Ectodermal cell (in vitro differentiated cells): ENCODE results near the gene CDK17.
"Not testable (repeated sequence)": the region's sequence is repeated elsewhere in the genome, so short reads cannot be mapped to it uniquely, and the experiment has no call there.

Source experiments
- H3K27ac ChIP-seq: 2 replicates; pipeline ENCODE4 v1.7.0; 2013; ENCODE audit warnings: mild to moderate bottlenecking, low read depth, low read length; ENCODE audit not compliant: insufficient read depth, poor library complexity, severe bottlenecking
- H3K27me3 ChIP-seq: 2 replicates; pipeline ENCODE4 v1.7.0; 2013; ENCODE audit warnings: mild to moderate bottlenecking, low read length; ENCODE audit not compliant: insufficient read depth, control insufficient read depth, poor library complexity, severe bottlenecking
- H3K36me3 ChIP-seq: one replicate; pipeline ENCODE4 v1.7.0; 2013; ENCODE audit warnings: low read length; ENCODE audit not compliant: control insufficient read depth, insufficient read depth
- H3K4me1 ChIP-seq: one replicate; pipeline ENCODE4 v1.7.0; 2013; ENCODE audit warnings: low read length; ENCODE audit not compliant: control insufficient read depth, insufficient read depth
- H3K4me3 ChIP-seq: 2 replicates; pipeline ENCODE4 v1.7.0; 2013; ENCODE audit warnings: low read depth, low read length, control low read depth; ENCODE audit not compliant: insufficient read depth
- H3K9me3 ChIP-seq: 2 replicates; pipeline ENCODE4 v1.7.0; 2013; ENCODE audit warnings: mild to moderate bottlenecking, low read length, moderate library complexity; ENCODE audit not compliant: control insufficient read depth
- WGBS, 2 experiments: methylation state at CpG; one replicate each; pipeline ENCODE4 v1.1.7; 2013; ENCODE audit warnings: missing lambda C conversion rate in 2 of 2; 5-methylcytosine and 5-hydroxymethylcytosine counted together

Gene CDK17

GRCh38 chr12:96339666-96340065, 60.6 kb downstream of the CDK17 start:
- peaks cover 10% of the 10 kb centered on the region for H3K9me3 ChIP-seq
- H3K27me3 ChIP-seq, H3K4me1 ChIP-seq, H3K36me3 ChIP-seq, H3K27ac ChIP-seq, H3K4me3 ChIP-seq: not testable (repeated sequence)
- WGBS, 2 experiments = 75 to 92% methylated on average over 5 of the region's 5 CpGs

- H3K27ac ChIP-seq = no peak overlapping the region
- peaks cover 10% of the 10 kb centered on the region for H3K9me3 ChIP-seq
- H3K4me3 ChIP-seq = no peak overlapping the region
- 93 to 98% methylated on average over 2 to 3 of the region's 3 CpGs for WGBS, 2 experiments
- H3K4me1 ChIP-seq = no peaks in the 10 kb centered on the region
- no peaks in the 10 kb centered on the region for H3K27me3 ChIP-seq
- H3K36me3 ChIP-seq = no peaks in the 10 kb centered on the region
Observed at GRCh38 chr12:96338852-96339471, 61.3 kb downstream of the CDK17 start.

DNA sequence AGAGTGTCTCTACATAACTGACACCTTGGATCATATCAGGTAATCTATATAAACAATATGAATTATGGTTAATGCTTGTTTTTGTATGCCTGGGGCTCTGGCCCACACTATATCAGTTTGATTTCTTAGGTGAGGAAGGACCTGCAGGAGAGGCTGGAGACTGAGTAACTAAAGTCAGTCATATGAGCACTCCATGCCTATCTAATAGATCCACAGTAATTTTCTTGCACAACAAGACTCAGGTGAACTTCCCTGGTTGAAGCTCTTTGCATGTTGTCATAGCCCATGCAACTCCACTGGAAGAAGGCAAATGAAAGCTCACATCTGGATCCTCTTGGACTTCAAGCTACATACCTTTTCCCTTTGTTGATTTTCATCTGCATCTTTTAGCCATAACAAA, 62.3 kb downstream of the CDK17 start:
- no peaks in the 10 kb centered on the region for H3K27me3 ChIP-seq
- H3K4me3 ChIP-seq = no peak overlapping the region
- peaks cover 8% of the 10 kb centered on the region for H3K9me3 ChIP-seq
- H3K27ac ChIP-seq = no peak overlapping the region
- H3K36me3 ChIP-seq = no peaks in the 10 kb centered on the region
- no peaks in the 10 kb centered on the region for H3K4me1 ChIP-seq

DNA sequence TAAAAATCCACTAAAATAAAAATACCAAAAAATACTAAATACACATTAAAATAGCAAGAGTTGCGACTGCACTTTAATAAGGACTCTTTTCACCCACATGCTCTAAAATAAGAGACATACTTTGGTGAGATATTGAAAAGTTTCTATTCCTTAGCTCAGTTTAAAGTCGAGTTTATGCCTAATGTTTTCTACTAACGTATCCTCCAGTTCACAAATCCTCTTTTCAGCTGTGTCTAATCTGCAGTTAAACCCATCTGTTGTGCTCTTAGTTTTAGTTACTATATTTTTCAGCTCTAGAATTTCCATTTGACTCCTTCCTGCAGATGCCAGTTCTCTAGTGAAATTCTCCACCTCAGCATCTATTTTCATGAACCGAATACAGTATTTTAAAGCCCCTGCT, 63.8 kb downstream of the CDK17 start:
- no peak overlapping the region for H3K27ac ChIP-seq
- WGBS, 2 experiments = 92 to 94% methylated on average over 4 of the region's 4 CpGs
- no peaks in the 10 kb centered on the region for H3K27me3 ChIP-seq
- H3K4me3 ChIP-seq = no peak overlapping the region
- peaks cover 8% of the 10 kb centered on the region for H3K9me3 ChIP-seq
- H3K36me3 ChIP-seq = no peaks in the 10 kb centered on the region
- H3K4me1 ChIP-seq = no peaks in the 10 kb centered on the region

GRCh38 chr12:96335270-96335669, 65.0 kb downstream of the CDK17 start:
- Histone ChIP-seq H3K4me3 (no peak overlapping the region), H3K27ac (no peak overlapping the region), H3K36me3 (no peaks in the 10 kb centered on the region), H3K4me1 (no peaks in the 10 kb centered on the region), H3K27me3 (no peaks in the 10 kb centered on the region), H3K9me3 (peaks cover 8% of the 10 kb centered on the region)
- WGBS, 2 experiments = 93% methylated on average over 4 to 5 of the region's 5 CpGs

DNA sequence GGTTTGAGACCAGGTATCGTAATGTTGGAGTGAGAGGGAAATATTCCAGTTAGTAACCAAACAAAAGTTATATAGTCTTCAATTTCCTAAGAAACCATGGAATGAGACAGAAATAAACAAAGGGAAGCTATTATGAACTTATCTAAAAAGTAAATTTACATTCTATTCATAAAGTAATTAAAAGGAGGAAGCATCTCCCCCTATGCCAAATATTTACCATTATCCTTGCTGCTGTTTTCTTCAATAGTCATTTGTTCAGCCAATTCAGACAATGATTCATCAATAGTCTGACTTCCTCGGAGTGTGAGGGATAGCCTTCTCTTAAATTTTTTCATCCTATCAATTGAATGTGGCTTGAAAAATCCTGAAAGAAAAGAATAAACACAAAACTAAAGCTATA, 65.7 kb downstream of the CDK17 start:
- H3K4me3 ChIP-seq = no peak overlapping the region
- 83 to 100% methylated on average over 1 of the region's 2 CpGs for WGBS, 2 experiments
- no peaks in the 10 kb centered on the region for H3K4me1 ChIP-seq
- H3K36me3 ChIP-seq = no peaks in the 10 kb centered on the region
- peaks cover 8% of the 10 kb centered on the region for H3K9me3 ChIP-seq
- no peak overlapping the region for H3K27ac ChIP-seq
- no peaks in the 10 kb centered on the region for H3K27me3 ChIP-seq

DNA sequence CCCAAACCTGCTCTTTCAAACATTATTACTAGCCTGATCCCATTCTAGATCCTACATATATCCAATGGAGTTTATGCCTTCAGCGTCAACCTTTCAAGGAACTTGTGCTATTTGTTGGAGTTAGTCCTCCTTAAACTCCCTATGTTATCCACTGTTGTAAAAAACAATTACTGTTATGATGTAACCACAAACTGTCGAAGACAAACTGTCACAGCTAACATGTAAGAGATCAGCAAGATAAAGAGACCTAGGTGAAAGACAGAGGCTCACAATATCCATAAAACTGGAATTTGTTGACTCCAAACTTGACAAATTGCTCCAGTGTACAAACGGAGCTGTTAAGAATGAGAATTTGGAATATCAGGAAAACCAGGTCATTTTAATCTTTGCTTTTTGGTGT, 70.7 kb downstream of the CDK17 start:
- Histone ChIP-seq H3K4me3 (no peak overlapping the region), H3K27me3 (no peaks in the 10 kb centered on the region), H3K36me3 (no peaks in the 10 kb centered on the region), H3K4me1 (no peaks in the 10 kb centered on the region), H3K27ac (no peak overlapping the region), H3K9me3 (no peaks in the 10 kb centered on the region)
- WGBS, 2 experiments = 91 to 96% methylated on average over 3 of the region's 3 CpGs

GRCh38 chr12:96329018-96329417, 71.2 kb downstream of the CDK17 start:
- WGBS, 2 experiments = 100% methylated on average over 1 of the region's 2 CpGs; no CpG with 5 or more reads in 1 of the 2 experiments
- no peak overlapping the region for H3K27ac ChIP-seq
- H3K36me3 ChIP-seq = no peaks in the 10 kb centered on the region

DNA sequence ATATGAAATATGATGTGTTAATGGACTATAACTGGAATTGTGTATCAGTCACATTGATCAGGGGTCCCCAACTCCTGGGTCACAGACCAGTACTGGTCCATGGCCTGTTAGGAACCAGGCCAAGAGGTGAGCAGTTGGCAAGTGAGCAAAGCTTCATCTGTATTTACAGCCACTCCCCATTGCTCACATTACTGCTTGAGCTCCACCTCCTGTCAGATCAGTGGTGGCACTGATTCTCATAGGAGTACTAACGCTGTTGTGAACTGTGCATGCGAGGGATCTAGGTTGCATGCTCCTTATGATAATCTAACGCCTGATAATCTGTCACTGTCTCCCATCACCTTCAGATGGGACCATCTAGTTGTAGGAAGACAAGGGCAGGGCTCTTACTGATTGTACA, 72.3 kb downstream of the CDK17 start:
- no peaks in the 10 kb centered on the region for H3K36me3 ChIP-seq
- no peak overlapping the region for H3K27ac ChIP-seq
- H3K4me3 ChIP-seq = no peak overlapping the region
- WGBS, 2 experiments = 87 to 97% methylated on average over 3 of the region's 3 CpGs
- no peaks in the 10 kb centered on the region for H3K9me3 ChIP-seq
- no peaks in the 10 kb centered on the region for H3K4me1 ChIP-seq
- no peaks in the 10 kb centered on the region for H3K27me3 ChIP-seq

More at GRCh38 chr12:96329018-96329417, 71.2 kb downstream of the CDK17 start:
- Histone ChIP-seq H3K4me1 (no peaks in the 10 kb centered on the region), H3K9me3 (no peaks in the 10 kb centered on the region), H3K27me3 (no peaks in the 10 kb centered on the region), H3K4me3 (no peak overlapping the region)

DNA sequence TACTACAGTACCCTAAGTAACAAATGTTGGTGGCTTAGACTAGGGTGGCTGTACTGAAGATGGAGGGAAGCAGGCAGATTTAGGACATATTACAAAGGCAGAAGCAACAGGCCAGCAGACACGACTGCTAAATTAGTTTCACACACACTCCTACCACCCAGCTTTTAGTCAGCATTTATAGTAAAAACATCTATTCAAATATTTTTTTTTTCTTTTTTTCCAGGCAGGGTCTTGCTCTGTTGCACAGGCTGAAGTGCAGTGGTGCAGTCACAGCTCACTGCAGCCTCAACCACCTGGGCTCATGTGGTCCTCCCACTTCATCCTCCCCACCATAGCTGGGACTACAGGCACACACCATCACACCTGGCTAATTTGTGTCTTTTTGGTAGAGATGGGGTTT, 72.9 kb downstream of the CDK17 start:
- Histone ChIP-seq H3K4me3 (no peak overlapping the region), H3K9me3 (no peaks in the 10 kb centered on the region), H3K4me1 (no peaks in the 10 kb centered on the region), H3K27ac (no peak overlapping the region), H3K36me3 (peaks cover 1% of the 10 kb centered on the region), H3K27me3 (no peaks in the 10 kb centered on the region)
- WGBS, 2 experiments = 87 to 89% methylated on average over 1 of the region's 1 CpG
